ENCODE measurements around the gene FMNL2.

Gene FMNL2

DNA sequence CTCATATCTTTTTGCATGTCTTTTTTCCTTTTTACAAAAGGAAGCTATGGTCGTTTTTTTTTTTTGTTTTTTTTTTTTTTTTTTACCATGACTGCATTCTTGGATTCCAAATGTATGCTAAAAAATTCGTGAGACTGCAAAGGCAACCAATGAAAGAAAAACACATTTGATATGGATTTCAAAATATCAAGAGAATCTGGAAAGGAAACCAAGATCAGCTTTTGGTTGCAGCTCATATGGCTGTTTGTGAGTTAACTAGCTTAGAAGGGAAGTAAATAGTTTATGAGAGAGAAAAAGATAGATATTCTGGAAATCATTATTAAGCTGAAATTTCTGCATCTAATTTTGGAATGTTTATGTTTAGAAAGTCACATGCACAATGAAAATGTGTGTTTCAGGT lies 272.0 kb downstream of the FMNL2 start:
- no peaks in the 10 kb centered on the region for H4K20me1 ChIP-seq (ENCODE audit: insufficient read depth, low read length)
- no peaks in the 10 kb centered on the region for H3K9me2 ChIP-seq (replicated peaks; ENCODE audit: insufficient read depth, low read length)
- H3K4me1 ChIP-seq (ENCODE audit: low read length), result peaks cover 14% of the 10 kb centered on the region
- no peak overlapping the region for H3K27ac ChIP-seq (ENCODE audit: low read length)
- no peak for DNase-seq
- H3K4me2 ChIP-seq (ENCODE audit: low read depth, low read length), result no peak overlapping the region
- no peak overlapping the region for H2AFZ ChIP-seq (ENCODE audit: low read length)
- no peaks in the 10 kb centered on the region for H3K36me3 ChIP-seq (replicated peaks; ENCODE audit: insufficient read depth, low read length)
- H3K9ac ChIP-seq (ENCODE audit: low read length), result no peak overlapping the region
- H3K27me3 ChIP-seq (replicated peaks; ENCODE audit: insufficient read depth, low read length), result no peaks in the 10 kb centered on the region
- H3K9me3 ChIP-seq (replicated peaks; ENCODE audit: insufficient read depth, low read length), result no peaks in the 10 kb centered on the region
- no peak overlapping the region for H3K4me3 ChIP-seq (ENCODE audit: low read length)
- TF ChIP-seq CTCF (IDR thresholded peaks at IDR 0.05; ENCODE audit: low read length), result no peak
- TF ChIP-seq EZH2 (optimal IDR thresholded peaks at IDR 0.05; ENCODE audit: low read depth, low read length), result no peak
- no peak for TF ChIP-seq EZH2phosphoT487 (IDR thresholded peaks at IDR 0.05; ENCODE audit: low read length)
- H3K79me2 ChIP-seq (ENCODE audit: low read length), result no peaks in the 10 kb centered on the region
- H3F3A ChIP-seq (ENCODE audit: insufficient read depth, low read length), result peaks cover 7% of the 10 kb centered on the region

- H3K79me2 ChIP-seq (ENCODE audit: low read length), result no peaks in the 10 kb centered on the region
- no peak overlapping the region for H3K9ac ChIP-seq (ENCODE audit: low read length)
- H3K4me2 ChIP-seq (ENCODE audit: low read depth, low read length), result no peak overlapping the region
- H3K9me3 ChIP-seq (replicated peaks; ENCODE audit: insufficient read depth, low read length), result no peaks in the 10 kb centered on the region
- H3K27ac ChIP-seq (ENCODE audit: low read length), result no peak overlapping the region
- H3K27me3 ChIP-seq (replicated peaks; ENCODE audit: insufficient read depth, low read length), result no peaks in the 10 kb centered on the region
- no peaks in the 10 kb centered on the region for H4K20me1 ChIP-seq (ENCODE audit: insufficient read depth, low read length)
- no peak overlapping the region for H3K4me3 ChIP-seq (ENCODE audit: low read length)
- H3K36me3 ChIP-seq (replicated peaks; ENCODE audit: insufficient read depth, low read length), result no peaks in the 10 kb centered on the region
- peaks cover 16% of the 10 kb centered on the region for H3F3A ChIP-seq (ENCODE audit: insufficient read depth, low read length)
- DNase-seq, result no peak
- no peak overlapping the region for H2AFZ ChIP-seq (ENCODE audit: low read length)
- H3K4me1 ChIP-seq (ENCODE audit: low read length), result peaks cover 23% of the 10 kb centered on the region
- H3K9me2 ChIP-seq (replicated peaks; ENCODE audit: insufficient read depth, low read length), result no peaks in the 10 kb centered on the region
- TF ChIP-seq EZH2phosphoT487 (IDR thresholded peaks at IDR 0.05; ENCODE audit: low read length) (no peak), EZH2 (optimal IDR thresholded peaks at IDR 0.05; ENCODE audit: low read depth, low read length) (no peak), CTCF (IDR thresholded peaks at IDR 0.05; ENCODE audit: low read length) (no peak)
Measured at GRCh38 chr2:152607793-152608300, 272.9 kb downstream of the FMNL2 start.

DNA sequence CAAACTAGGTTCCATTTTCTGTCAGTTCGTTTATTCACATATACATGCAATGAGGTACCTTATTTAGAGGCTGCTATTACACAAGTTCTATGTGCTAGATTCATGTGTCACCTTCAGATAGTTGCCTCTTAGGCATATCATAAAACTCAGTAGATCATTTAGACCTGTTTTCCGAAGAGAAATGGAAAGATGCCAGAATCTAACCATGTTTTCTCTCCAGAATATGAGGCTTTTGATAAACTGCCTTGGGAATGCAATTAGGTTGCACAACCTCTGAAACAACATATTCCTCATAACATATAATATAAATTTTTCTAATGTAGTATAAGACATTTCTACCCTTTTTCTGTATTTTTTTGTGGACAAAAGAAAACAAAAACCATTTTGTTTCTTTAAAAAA lies 274.2 kb downstream of the FMNL2 start:
- no peaks in the 10 kb centered on the region for H3K9me2 ChIP-seq (replicated peaks; ENCODE audit: insufficient read depth, low read length)
- H3K36me3 ChIP-seq (replicated peaks; ENCODE audit: insufficient read depth, low read length), result no peaks in the 10 kb centered on the region
- H3K27ac ChIP-seq (ENCODE audit: low read length), result no peak overlapping the region
- TF ChIP-seq CTCF (IDR thresholded peaks at IDR 0.05; ENCODE audit: low read length), result no peak
- no peak overlapping the region for H3K4me3 ChIP-seq (ENCODE audit: low read length)
- DNase-seq, result no peak
- no peak overlapping the region for H3K4me2 ChIP-seq (ENCODE audit: low read depth, low read length)
- H4K20me1 ChIP-seq (ENCODE audit: insufficient read depth, low read length), result no peaks in the 10 kb centered on the region
- peaks cover 34% of the 10 kb centered on the region for H3K4me1 ChIP-seq (ENCODE audit: low read length)
- no peaks in the 10 kb centered on the region for H3K9me3 ChIP-seq (replicated peaks; ENCODE audit: insufficient read depth, low read length)
- H3K27me3 ChIP-seq (replicated peaks; ENCODE audit: insufficient read depth, low read length), result no peaks in the 10 kb centered on the region
- H3F3A ChIP-seq (ENCODE audit: insufficient read depth, low read length), result peaks cover 17% of the 10 kb centered on the region
- no peak overlapping the region for H3K9ac ChIP-seq (ENCODE audit: low read length)
- H2AFZ ChIP-seq (ENCODE audit: low read length), result no peak overlapping the region
- H3K79me2 ChIP-seq (ENCODE audit: low read length), result no peaks in the 10 kb centered on the region

All from MM.1S (cell line).